Gastrocnemius medialis (tissue), 4 donors: ENCODE data around the gene LMCD1. TPM values are rescaled to one million over a fixed set of nuclear protein-coding genes. Genes with fewer than 3 reads are reported as not detected.

Source experiments
- ATAC-seq, 2 donors: fragments of 150-250 bp; one replicate each; pipeline ENCODE4 v1.9.1; 2016
- DNase-seq, 2 donors: peaks; one replicate each; pipeline ENCODE4 v3.0.0-alpha.2; 2019
- H3K27ac ChIP-seq, 4 donors: fragments of 200-600 bp; sonication (generic); 1 replicate in 1 of 4; 2 replicates in 3 of 4; pipeline ENCODE4 v1.5.1; 2016 to 2018; ENCODE audit warnings: mild to moderate bottlenecking in 2 of 4, moderate library complexity in 1 of 4
- H3K27me3 ChIP-seq, 3 donors: fragments of 200-600 bp; sonication (generic) in 2 of 3; 1 replicate in 1 of 3; 2 replicates in 2 of 3; pipeline versions ENCODE4 v1.5.1 to v1.6.0; 2016 to 2019; ENCODE audit warnings: mild to moderate bottlenecking in 1 of 3, moderate library complexity in 1 of 3
- H3K36me3 ChIP-seq, 2 donors: fragments of 200-600 bp; sonication (generic) in 1 of 2; one replicate each; pipeline ENCODE4 v1.5.1; 2017 to 2018
- H3K4me1 ChIP-seq, 2 donors: fragments of 200-600 bp; sonication (generic) in 1 of 2; one replicate each; pipeline ENCODE4 v1.5.1; 2016 to 2017; ENCODE audit warnings: mild to moderate bottlenecking in 2 of 2
- H3K4me3 ChIP-seq, 4 donors: fragments of 200-600 bp; sonication (generic) in 3 of 4; 1 replicate in 1 of 4; 2 replicates in 3 of 4; pipeline ENCODE4 v1.5.1; 2016 to 2019; ENCODE audit warnings: mild to moderate bottlenecking in 2 of 4
- H3K9me3 ChIP-seq, 3 donors: fragments of 200-600 bp; sonication (generic) in 2 of 3; 1 replicate in 1 of 3; 2 replicates in 2 of 3; pipeline ENCODE4 v1.5.1; 2016 to 2019
- CTCF ChIP-seq, 5 experiments: fragments of 450-650 bp in 3 of 5; fragments of 200-600 bp in 2 of 5; sonication (generic) in 2 of 5; IDR thresholded peaks in 4 of 5; conservative IDR thresholded peaks in 1 of 5; 1 replicate in 4 of 5; 2 replicates in 1 of 5; pipeline ENCODE4 v1.5.1; 2016 to 2019; ENCODE audit warnings: antibody characterized with exemption in 5 of 5, mild to moderate bottlenecking in 3 of 5, moderate library complexity in 3 of 5
- POLR2A ChIP-seq, 2 donors: fragments of 450-650 bp; IDR thresholded peaks; one replicate each; pipeline ENCODE4 v1.6.1; 2017; ENCODE audit warnings: antibody characterized with exemption in 2 of 2, mild to moderate bottlenecking in 2 of 2, moderate library complexity in 2 of 2
- in situ Hi-C, 4 donors: fragments of 200-750 bp; cut with MboI; loops; one replicate each; pipeline versions ENCODE4 v1.15.0 to v1.8.0; 2017; ENCODE audit warnings: low sequenced_read_pairs in 4 of 4
- intact Hi-C: fragments of 100-400 bp; cut with DNase I; formaldehyde crosslinking; loops from one replicate; pipeline ENCODE4 v1.15.1; 2023; ENCODE audit warnings: low total_unique reads
- total RNA-seq, 4 donors: library from RNA; depleted of rRNA; stranded (reverse); fragments of >200 nt; gene quantifications; one replicate each; pipeline versions ENCODE4 v1.1.0 to v1.2.3, GENCODE V29; 2016

The LMCD1 gene
- total RNA-seq, 4 donors from 2014 or later = 96.0 to 581 (median 167) TPM

- DNase-seq (no peak), ATAC-seq (peak in 1 of 2 donors; percentile 31)
- Histone ChIP-seq H3K4me3 (no peak overlapping the region), H3K36me3 (no peaks in the 10 kb centered on the region), H3K4me1 (peaks cover 97 to 98% of the 10 kb centered on the region in 2 donors), H3K27ac (peak overlapping the region; percentile 45 to 95 (median 91)), H3K9me3 (no peaks in the 10 kb centered on the region), H3K27me3 (no peaks in the 10 kb centered on the region)
- intact Hi-C loops (no loop called here), in situ Hi-C loops (no loop called here)
- TF ChIP-seq POLR2A (IDR thresholded peaks at IDR 0.05) (no peak), CTCF (IDR thresholded peaks at IDR 0.05 in 4 of 5, conservative IDR thresholded peaks at IDR 0.05 in 1 of 5) (no peak)
These were observed 27.6 kb downstream of the LMCD1 start for GRCh38 chr3:8529181-8529637.

- in situ Hi-C loops = no loop called here
- Histone ChIP-seq H3K27me3 (no peaks in the 10 kb centered on the region), H3K4me3 (no peak overlapping the region), H3K9me3 (no peaks in the 10 kb centered on the region), H3K4me1 (peaks cover 97 to 98% of the 10 kb centered on the region in 2 donors), H3K36me3 (no peaks in the 10 kb centered on the region), H3K27ac (peak overlapping the region; percentile 45 to 95 (median 91))
- ATAC-seq (no peak), DNase-seq (no peak)
- intact Hi-C loops = no loop called here
- TF ChIP-seq POLR2A (IDR thresholded peaks at IDR 0.05) (no peak), CTCF (IDR thresholded peaks at IDR 0.05 in 4 of 5, conservative IDR thresholded peaks at IDR 0.05 in 1 of 5) (no peak)
These were observed 28.3 kb downstream of the LMCD1 start for GRCh38 chr3:8529738-8530525.

- ATAC-seq (no peak), DNase-seq (no peak)
- H3K4me1 ChIP-seq = peaks cover 92 to 98% of the 10 kb centered on the region in 2 donors
- peak overlapping the region; percentile 45 to 95 (median 91) for H3K27ac ChIP-seq
- intact Hi-C loops (no loop called here), in situ Hi-C loops (no loop called here)
- H3K27me3 ChIP-seq = no peaks in the 10 kb centered on the region
- no peaks in the 10 kb centered on the region for H3K36me3 ChIP-seq
- TF ChIP-seq CTCF (IDR thresholded peaks at IDR 0.05 in 4 of 5, conservative IDR thresholded peaks at IDR 0.05 in 1 of 5) = no peak
- no peak for TF ChIP-seq POLR2A (IDR thresholded peaks at IDR 0.05)
- no peaks in the 10 kb centered on the region for H3K9me3 ChIP-seq
- no peak overlapping the region for H3K4me3 ChIP-seq
These were observed 29.0 kb downstream of the LMCD1 start for GRCh38 chr3:8530581-8530980.

GRCh38 chr3:8532251-8532871 is 30.7 kb downstream of the LMCD1 start:
- no peaks in the 10 kb centered on the region for H3K9me3 ChIP-seq
- peak in 1 of 2 donors; percentile 64 for DNase-seq
- no peaks in the 10 kb centered on the region for H3K27me3 ChIP-seq
- peaks cover 74 to 85% of the 10 kb centered on the region in 2 donors for H3K4me1 ChIP-seq
- ATAC-seq = peak; percentile 38 to 58
- in situ Hi-C loops = no loop called here
- H3K27ac ChIP-seq = peak overlapping the region; percentile 30 to 95 (median 91)
- no peak for TF ChIP-seq POLR2A (IDR thresholded peaks at IDR 0.05)
- no peak for TF ChIP-seq CTCF (IDR thresholded peaks at IDR 0.05 in 4 of 5, conservative IDR thresholded peaks at IDR 0.05 in 1 of 5)
- peaks cover 3 to 13% of the 10 kb centered on the region in 2 donors for H3K36me3 ChIP-seq
- intact Hi-C loops = no loop called here
- H3K4me3 ChIP-seq = no peak overlapping the region
